Hepatocyte (in vitro differentiated cells): ENCODE data around the gene XCL1. TPM values are rescaled to one million over a fixed set of nuclear protein-coding genes. Genes with fewer than 3 reads are reported as not detected.

ENCODE experiments used
- DNase-seq: peaks from one replicate; pipeline ENCODE4 v3.0.0-alpha.2; 2016; ENCODE audit warnings: low spot score
- H2AFZ ChIP-seq: fragments of 200-600 bp; sonication (generic); 2 replicates; pipeline ENCODE4 v1.6.0; 2016; ENCODE audit warnings: antibody characterized with exemption, mild to moderate bottlenecking
- H3K27ac ChIP-seq: fragments of 200-600 bp; sonication (generic); 2 replicates; pipeline ENCODE4 v1.5.1; 2016; ENCODE audit warnings: mild to moderate bottlenecking
- H3K27me3 ChIP-seq: fragments of 200-600 bp; sonication (generic); 2 replicates; pipeline ENCODE4 v1.6.1; 2016
- H3K36me3 ChIP-seq: fragments of 200-600 bp; sonication (generic); replicated peaks from 2 replicates; pipeline ENCODE4 v1.5.1; 2016; ENCODE audit warnings: low read depth; ENCODE audit not compliant: insufficient read depth
- H3K4me1 ChIP-seq: fragments of 200-600 bp; sonication (generic); 2 replicates; pipeline ENCODE4 v1.5.1; 2016; ENCODE audit warnings: mild to moderate bottlenecking, moderate library complexity; ENCODE audit not compliant: insufficient read depth
- H3K4me2 ChIP-seq: fragments of 200-600 bp; sonication (generic); 2 replicates; pipeline ENCODE4 v1.6.0; 2016
- H3K4me3 ChIP-seq: fragments of 200-600 bp; sonication (generic); 2 replicates; pipeline ENCODE4 v1.5.1; 2016; ENCODE audit warnings: mild to moderate bottlenecking
- H3K79me2 ChIP-seq: fragments of 200-600 bp; sonication (generic); 2 replicates; pipeline ENCODE4 v1.6.0; 2017; ENCODE audit warnings: mild to moderate bottlenecking
- H3K9me2 ChIP-seq: fragments of 200-600 bp; sonication (generic); replicated peaks from 2 replicates; pipeline ENCODE4 v1.6.0; 2017; ENCODE audit warnings: mild to moderate bottlenecking; ENCODE audit not compliant: insufficient read depth
- H3K9me3 ChIP-seq: fragments of 200-600 bp; sonication (generic); 2 replicates; pipeline ENCODE4 v1.5.1; 2016; ENCODE audit warnings: low read depth, mild to moderate bottlenecking
- H4K20me1 ChIP-seq: fragments of 200-600 bp; sonication (generic); 2 replicates; pipeline ENCODE4 v1.6.0; 2016; ENCODE audit warnings: mild to moderate bottlenecking; ENCODE audit not compliant: insufficient read depth, poor library complexity, severe bottlenecking
- CTCF ChIP-seq: fragments of 200-600 bp; sonication (generic); IDR thresholded peaks from 2 replicates; pipeline ENCODE4 v1.5.1; 2016; ENCODE audit warnings: antibody characterized with exemption, mild to moderate bottlenecking; ENCODE audit not compliant: poor library complexity
- EZH2 ChIP-seq: fragments of 200-600 bp; sonication (generic); IDR thresholded peaks from 2 replicates; pipeline ENCODE4 v1.6.1; 2016; ENCODE audit warnings: antibody characterized with exemption, mild to moderate bottlenecking, borderline replicate concordance
- EZH2phosphoT487 ChIP-seq: fragments of 200-600 bp; sonication (generic); IDR thresholded peaks from one replicate; pipeline ENCODE4 v1.6.1; 2018; ENCODE audit warnings: antibody characterized with exemption, mild to moderate bottlenecking, low read depth, moderate library complexity; ENCODE audit not compliant: unreplicated experiment, severe bottlenecking
- WGBS: methylation state at CpG from one replicate; pipeline ENCODE4 v1.1.6; 2016; ENCODE audit warnings: low lambda C conversion rate; ENCODE audit errors: missing lambda C conversion rate; 5-methylcytosine and 5-hydroxymethylcytosine counted together
- polyA plus RNA-seq: library from polyadenylated mRNA; unstranded; fragments of >200 nt; fragmentation: Nextera tagmentation; extraction: Ambion mirVana; gene quantifications from 2 replicates; pipeline ENCODE4 v1.2.1, GENCODE V29; 2016
- total RNA-seq: library from RNA; depleted of rRNA; stranded (reverse); fragments of >200 nt; gene quantifications from 2 replicates; pipeline ENCODE4 v1.2.3, GENCODE V29; 2014

Gene XCL1
- total and polyA plus RNA-seq, 2 experiments from 2014 or later, result 0.23 to 0.24 TPM

DNA sequence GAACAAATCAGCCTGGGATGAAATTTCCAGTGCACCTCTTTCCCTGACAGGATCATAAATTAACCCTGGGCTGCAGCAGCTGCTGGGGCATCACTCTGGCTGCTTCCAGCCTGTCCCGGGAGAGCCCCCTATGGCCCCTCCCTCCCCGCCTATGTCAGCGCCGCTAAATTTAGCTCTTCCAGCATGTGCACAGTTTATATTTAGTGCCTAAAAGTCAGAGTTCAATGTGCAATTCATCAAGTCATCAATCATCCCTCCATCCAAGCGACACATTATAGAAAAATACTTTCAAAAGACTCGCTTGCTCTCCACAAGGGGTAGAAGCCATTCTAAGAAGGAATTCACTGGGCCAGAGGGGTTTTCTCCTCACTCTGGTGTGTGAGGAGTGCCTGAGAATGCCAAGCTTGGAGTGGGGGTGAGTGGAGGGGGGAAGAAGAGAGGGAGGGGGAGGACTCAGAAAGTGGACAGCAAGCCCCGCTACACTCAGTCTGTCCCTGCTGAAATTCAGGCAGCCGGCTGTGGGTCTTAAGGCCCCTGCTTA lies 37.4 kb downstream of the XCL1 start:
- no peak for TF ChIP-seq CTCF
- no peak for TF ChIP-seq EZH2
- no peak for TF ChIP-seq EZH2phosphoT487
- no peaks in the 10 kb centered on the region for H3K9me3 ChIP-seq
- DNase-seq, result no peak
- H3K4me3 ChIP-seq, result no peak overlapping the region
- no peaks in the 10 kb centered on the region for H3K36me3 ChIP-seq
- H3K4me1 ChIP-seq, result peaks cover 7% of the 10 kb centered on the region
- H4K20me1 ChIP-seq, result no peaks in the 10 kb centered on the region
- no peaks in the 10 kb centered on the region for H3K27me3 ChIP-seq
- H3K4me2 ChIP-seq, result no peak overlapping the region
- no peaks in the 10 kb centered on the region for H3K79me2 ChIP-seq
- H3K27ac ChIP-seq, result no peak overlapping the region
- H2AFZ ChIP-seq, result no peak overlapping the region
- no peaks in the 10 kb centered on the region for H3K9me2 ChIP-seq
- WGBS, result 40% methylated on average over 7 of the region's 8 CpGs

DNA sequence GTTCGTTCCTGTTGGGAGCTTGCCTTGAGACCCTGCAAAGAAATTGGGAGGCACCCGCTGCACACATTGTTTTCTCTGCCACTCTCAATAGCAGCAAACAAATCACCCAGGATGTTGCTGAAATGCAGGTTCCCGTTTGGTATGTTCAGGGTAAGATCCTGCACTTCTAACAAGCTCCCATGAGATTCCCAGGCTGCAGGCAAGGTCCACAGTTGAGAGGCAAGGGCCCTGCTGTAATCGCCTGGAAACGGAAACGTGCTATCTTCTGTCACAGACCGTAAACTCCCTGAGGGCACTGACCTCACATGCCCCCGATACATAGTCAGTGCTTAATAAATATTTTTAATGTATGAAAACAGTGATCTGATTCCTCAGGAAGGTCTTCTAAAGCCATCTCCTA lies 37.8 kb downstream of the XCL1 start:
- WGBS, result 60% methylated on average over 8 of the region's 8 CpGs
- Histone ChIP-seq H3K27ac (no peak overlapping the region), H3K4me1 (peaks cover 7% of the 10 kb centered on the region), H3K4me3 (no peak overlapping the region), H3K9me3 (no peaks in the 10 kb centered on the region), H2AFZ (no peak overlapping the region), H3K4me2 (no peak overlapping the region), H3K79me2 (no peaks in the 10 kb centered on the region), H4K20me1 (no peaks in the 10 kb centered on the region), H3K27me3 (no peaks in the 10 kb centered on the region), H3K36me3 (no peaks in the 10 kb centered on the region), H3K9me2 (no peaks in the 10 kb centered on the region)
- no peak for DNase-seq
- TF ChIP-seq EZH2 (no peak), EZH2phosphoT487 (no peak), CTCF (no peak)

DNA sequence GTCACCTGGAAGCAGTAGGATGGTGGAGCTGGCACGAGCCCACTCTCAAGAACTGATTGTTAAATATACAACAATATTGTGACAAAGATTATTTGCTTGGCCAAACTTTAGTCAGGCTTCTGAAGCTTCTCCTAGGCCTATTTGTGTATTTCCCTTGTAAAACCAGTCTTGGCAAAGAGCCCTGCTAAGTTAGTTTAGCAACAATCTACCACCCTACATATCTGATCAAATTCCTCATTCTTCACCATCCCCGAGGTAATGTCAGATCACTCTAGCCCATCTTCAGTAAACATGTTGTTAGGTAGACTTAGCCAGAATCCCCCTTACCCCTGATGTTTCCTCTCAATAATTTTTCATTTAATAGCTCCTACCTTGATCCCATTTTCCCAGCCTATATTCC lies 39.6 kb downstream of the XCL1 start:
- Histone ChIP-seq H3K79me2 (no peaks in the 10 kb centered on the region), H2AFZ (no peak overlapping the region), H3K36me3 (no peaks in the 10 kb centered on the region), H3K4me3 (no peak overlapping the region), H4K20me1 (no peaks in the 10 kb centered on the region), H3K27me3 (no peaks in the 10 kb centered on the region), H3K27ac (no peak overlapping the region), H3K4me1 (peaks cover 8% of the 10 kb centered on the region), H3K4me2 (no peak overlapping the region), H3K9me2 (no peaks in the 10 kb centered on the region), H3K9me3 (no peaks in the 10 kb centered on the region)
- no peak for DNase-seq
- TF ChIP-seq EZH2, result no peak
- TF ChIP-seq EZH2phosphoT487, result no peak
- no peak for TF ChIP-seq CTCF
- WGBS, result 70% methylated on average over 2 of the region's 2 CpGs
